ENCODE measurements around the gene ADCY10.

- TF ChIP-seq, protein P1, sequence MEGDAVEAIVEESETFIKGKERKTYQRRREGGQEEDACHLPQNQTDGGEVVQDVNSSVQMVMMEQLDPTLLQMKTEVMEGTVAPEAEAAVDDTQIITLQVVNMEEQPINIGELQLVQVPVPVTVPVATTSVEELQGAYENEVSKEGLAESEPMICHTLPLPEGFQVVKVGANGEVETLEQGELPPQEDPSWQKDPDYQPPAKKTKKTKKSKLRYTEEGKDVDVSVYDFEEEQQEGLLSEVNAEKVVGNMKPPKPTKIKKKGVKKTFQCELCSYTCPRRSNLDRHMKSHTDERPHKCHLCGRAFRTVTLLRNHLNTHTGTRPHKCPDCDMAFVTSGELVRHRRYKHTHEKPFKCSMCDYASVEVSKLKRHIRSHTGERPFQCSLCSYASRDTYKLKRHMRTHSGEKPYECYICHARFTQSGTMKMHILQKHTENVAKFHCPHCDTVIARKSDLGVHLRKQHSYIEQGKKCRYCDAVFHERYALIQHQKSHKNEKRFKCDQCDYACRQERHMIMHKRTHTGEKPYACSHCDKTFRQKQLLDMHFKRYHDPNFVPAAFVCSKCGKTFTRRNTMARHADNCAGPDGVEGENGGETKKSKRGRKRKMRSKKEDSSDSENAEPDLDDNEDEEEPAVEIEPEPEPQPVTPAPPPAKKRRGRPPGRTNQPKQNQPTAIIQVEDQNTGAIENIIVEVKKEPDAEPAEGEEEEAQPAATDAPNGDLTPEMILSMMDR (IDR thresholded peaks at IDR 0.05) = no peak
- TF ChIP-seq POLR2A (IDR thresholded peaks at IDR 0.05) (no peak), EP300 (IDR thresholded peaks at IDR 0.05) (no peak), POLR2AphosphoS5 (IDR thresholded peaks at IDR 0.05) (no peak)
Measured at GRCh38 chr1:167934426-167935215, 20.7 kb upstream of the ADCY10 start.

All from sigmoid colon (tissue), 4 donors.